ENCODE data around the gene UQCRQ. TPM values are rescaled to one million over a fixed set of nuclear protein-coding genes. Genes with fewer than 3 reads are reported as not detected.
"Not testable (repeated sequence)": the region's sequence is repeated elsewhere in the genome, so short reads cannot be mapped to it uniquely, and the experiment has no call there.

The UQCRQ gene
- total RNA-seq, 4 donors from 2014 or later: 113 to 184 (median 126) TPM

- TF ChIP-seq EP300 (IDR thresholded peaks at IDR 0.05) (no peak), POLR2AphosphoS5 (IDR thresholded peaks at IDR 0.05) (no peak), POLR2A (IDR thresholded peaks at IDR 0.05; ENCODE audit: low read depth) (no peak), CTCF (IDR thresholded peaks at IDR 0.05) (no peak)
- no peaks in the 10 kb centered on the region for H3K4me1 ChIP-seq
- no peaks in the 10 kb centered on the region for H3K9me3 ChIP-seq
- 58% methylated on average over 1 of the region's 1 CpG for WGBS
- intact Hi-C loops (cut with DNase I): no loop called here
- DNase-seq (ENCODE audit: extremely low spot score): no peak
- H3K4me3 ChIP-seq: no peak overlapping the region
- no peak overlapping the region for H3K27ac ChIP-seq (replicated peaks in 1 of 4)
- H3K36me3 ChIP-seq: no peaks in the 10 kb centered on the region
- no peaks in the 10 kb centered on the region for H3K27me3 ChIP-seq
Observed at GRCh38 chr5:132853790-132854189, 12.7 kb upstream of the UQCRQ start.

- TF ChIP-seq EP300 (IDR thresholded peaks at IDR 0.05) (no peak), CTCF (IDR thresholded peaks at IDR 0.05) (no peak), POLR2AphosphoS5 (IDR thresholded peaks at IDR 0.05) (no peak)
- H3K9me3 ChIP-seq: no peaks in the 10 kb centered on the region
- intact Hi-C loops (cut with DNase I): no loop called here
- no peaks in the 10 kb centered on the region for H3K27me3 ChIP-seq
- no peak for DNase-seq (ENCODE audit: extremely low spot score)
- H3K4me3 ChIP-seq: no peak overlapping the region
- no peaks in the 10 kb centered on the region for H3K4me1 ChIP-seq
- H3K27ac ChIP-seq (replicated peaks in 1 of 4): no peak overlapping the region
- H3K36me3 ChIP-seq: no peaks in the 10 kb centered on the region
- 44% methylated on average over 3 of the region's 3 CpGs for WGBS
Observed at GRCh38 chr5:132854301-132854700, 12.1 kb upstream of the UQCRQ start.

GRCh38 chr5:132854992-132855391 is 11.4 kb upstream of the UQCRQ start:
- DNase-seq (ENCODE audit: extremely low spot score); intact Hi-C loops (cut with DNase I): not testable (repeated sequence)
- WGBS: 84% methylated on average over 5 of the region's 5 CpGs

GRCh38 chr5:132856011-132856410 is 10.4 kb upstream of the UQCRQ start:
- Histone ChIP-seq H3K27me3 (no peaks in the 10 kb centered on the region), H3K4me3 (no peak overlapping the region), H3K9me3 (no peaks in the 10 kb centered on the region), H3K36me3 (no peaks in the 10 kb centered on the region), H3K27ac (replicated peaks in 1 of 4) (no peak overlapping the region), H3K4me1 (no peaks in the 10 kb centered on the region)
- TF ChIP-seq CTCF (IDR thresholded peaks at IDR 0.05): no peak
- no peak for TF ChIP-seq POLR2AphosphoS5 (IDR thresholded peaks at IDR 0.05)
- TF ChIP-seq EP300 (IDR thresholded peaks at IDR 0.05): no peak
- no peak for TF ChIP-seq POLR2A (IDR thresholded peaks at IDR 0.05; ENCODE audit: low read depth)
- intact Hi-C loops (cut with DNase I): no loop called here
- WGBS: 76% methylated on average over 3 of the region's 3 CpGs
- no peak for DNase-seq (ENCODE audit: extremely low spot score)

More at GRCh38 chr5:132854992-132855391, 11.4 kb upstream of the UQCRQ start:
- not testable (repeated sequence) for H3K27ac ChIP-seq (replicated peaks in 1 of 4); H3K27me3 ChIP-seq; H3K36me3 ChIP-seq; H3K9me3 ChIP-seq; H3K4me3 ChIP-seq; H3K4me1 ChIP-seq

GRCh38 chr5:132859889-132860437 is 6.5 kb upstream of the UQCRQ start:
- H3K4me1 ChIP-seq: no peaks in the 10 kb centered on the region
- 77% methylated on average over 2 of the region's 2 CpGs for WGBS
- intact Hi-C loops (cut with DNase I): no loop called here
- no peak for TF ChIP-seq EP300 (IDR thresholded peaks at IDR 0.05)
- H3K36me3 ChIP-seq: no peaks in the 10 kb centered on the region
- H3K27ac ChIP-seq (replicated peaks in 1 of 4): no peak overlapping the region
- no peaks in the 10 kb centered on the region for H3K27me3 ChIP-seq
- no peak overlapping the region for H3K4me3 ChIP-seq
- no peaks in the 10 kb centered on the region for H3K9me3 ChIP-seq
- DNase-seq (ENCODE audit: extremely low spot score): no peak

- intact Hi-C loops (cut with DNase I): no loop called here
- H3K4me3 ChIP-seq: no peak overlapping the region
- no peaks in the 10 kb centered on the region for H3K27me3 ChIP-seq
- peaks cover 3 to 5% (median 4%) of the 10 kb centered on the region in 4 donors for H3K4me1 ChIP-seq
- no peaks in the 10 kb centered on the region for H3K9me3 ChIP-seq
- WGBS: 62% methylated on average over 5 of the region's 5 CpGs
- no peak for DNase-seq (ENCODE audit: extremely low spot score)
- H3K36me3 ChIP-seq: no peaks in the 10 kb centered on the region
- no peak for TF ChIP-seq POLR2A (IDR thresholded peaks at IDR 0.05; ENCODE audit: low read depth)
- TF ChIP-seq POLR2AphosphoS5 (IDR thresholded peaks at IDR 0.05): no peak
- TF ChIP-seq EP300 (IDR thresholded peaks at IDR 0.05): no peak
- TF ChIP-seq CTCF (IDR thresholded peaks at IDR 0.05): no peak
- H3K27ac ChIP-seq (replicated peaks in 1 of 4): no peak overlapping the region
Observed at GRCh38 chr5:132860742-132861141, 5.7 kb upstream of the UQCRQ start.
